ENCODE data around the gene WWC2. TPM values are rescaled to one million over a fixed set of nuclear protein-coding genes. Genes with fewer than 3 reads are reported as not detected.
A peak's percentile ranks its signal among the peaks of the same experiment; 100 is the strongest.

The WWC2 gene
- total and polyA plus RNA-seq, 2 donors (not counting 3 experiments of a cell fraction or from before 2014, with no cell fraction given), result 12.9 to 52.2 TPM

DNA sequence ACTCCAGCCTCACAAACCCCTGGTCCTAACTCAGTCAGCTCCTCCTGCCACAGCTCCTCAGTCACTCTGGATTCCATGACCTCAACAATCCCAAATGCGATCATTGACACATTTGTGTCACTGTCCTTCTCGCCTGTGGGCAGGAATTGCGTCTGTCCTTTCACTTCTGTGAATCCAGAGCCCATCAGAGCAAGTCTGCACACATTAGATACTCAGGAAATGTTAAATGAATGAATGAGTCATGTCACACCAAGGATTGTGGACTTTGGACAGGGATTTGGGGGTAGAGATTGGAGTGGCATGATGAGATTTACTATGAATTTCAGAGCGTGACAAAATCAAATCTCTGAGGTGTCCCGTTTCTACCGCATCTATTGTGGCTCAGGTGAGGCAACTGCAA lies 234.9 kb downstream of the WWC2 start:
- no peak overlapping the region for H3K9ac ChIP-seq (replicated peaks; ENCODE audit: extremely low read depth, insufficient read depth, low read length)
- DNase-seq (ENCODE audit: low read depth, low spot score) (peak; percentile 38), FAIRE-seq (peak; percentile 69)
- no peak overlapping the region for H3K4me2 ChIP-seq (ENCODE audit: insufficient read depth, low read length)
- H3K36me3 ChIP-seq (ENCODE audit: control insufficient read depth in 2 of 2, extremely low read depth in 1 of 2, insufficient read depth in 2 of 2, low read length in 2 of 2), result no peaks in the 10 kb centered on the region
- dilution Hi-C loops (cut with MboI; ENCODE audit: extremely low pct_ligation_motif_present, low sequenced_read_pairs) (no loop called here), intact Hi-C loops (cut with micrococcal nuclease) (loop anchor here (2.0 kb wide), 1 partner anchor 111 kb away; the partner anchor contains the start of gene CDKN2AIP)
- TF ChIP-seq EZH2 (IDR thresholded peaks at IDR 0.05; ENCODE audit: borderline replicate concordance, low read depth, low read length, severe bottlenecking) (no peak), FOS (IDR thresholded peaks at IDR 0.05; ENCODE audit: borderline replicate concordance, insufficient read depth, low read length) (peak; percentile 72), JUN (IDR thresholded peaks at IDR 0.05; ENCODE audit: borderline replicate concordance, insufficient read depth, insufficient read length, low read depth) (peak; percentile 52), POLR2A (IDR thresholded peaks at IDR 0.05; ENCODE audit: low read depth, low read length) (no peak), GATA2 (IDR thresholded peaks at IDR 0.05; ENCODE audit: insufficient read depth, insufficient read length, low read depth, low read length) (no peak), MYC (IDR thresholded peaks at IDR 0.05; ENCODE audit: low read depth, low read length) (no peak), POLR2AphosphoS5 (IDR thresholded peaks at IDR 0.05; ENCODE audit: insufficient read depth, low read depth, low read length) (no peak)
- TF ChIP-seq, protein P1, sequence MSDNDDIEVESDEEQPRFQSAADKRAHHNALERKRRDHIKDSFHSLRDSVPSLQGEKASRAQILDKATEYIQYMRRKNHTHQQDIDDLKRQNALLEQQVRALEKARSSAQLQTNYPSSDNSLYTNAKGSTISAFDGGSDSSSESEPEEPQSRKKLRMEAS (IDR thresholded peaks at IDR 0.05; ENCODE audit: insufficient read depth, insufficient read length), result no peak
- TF ChIP-seq, protein P2, sequence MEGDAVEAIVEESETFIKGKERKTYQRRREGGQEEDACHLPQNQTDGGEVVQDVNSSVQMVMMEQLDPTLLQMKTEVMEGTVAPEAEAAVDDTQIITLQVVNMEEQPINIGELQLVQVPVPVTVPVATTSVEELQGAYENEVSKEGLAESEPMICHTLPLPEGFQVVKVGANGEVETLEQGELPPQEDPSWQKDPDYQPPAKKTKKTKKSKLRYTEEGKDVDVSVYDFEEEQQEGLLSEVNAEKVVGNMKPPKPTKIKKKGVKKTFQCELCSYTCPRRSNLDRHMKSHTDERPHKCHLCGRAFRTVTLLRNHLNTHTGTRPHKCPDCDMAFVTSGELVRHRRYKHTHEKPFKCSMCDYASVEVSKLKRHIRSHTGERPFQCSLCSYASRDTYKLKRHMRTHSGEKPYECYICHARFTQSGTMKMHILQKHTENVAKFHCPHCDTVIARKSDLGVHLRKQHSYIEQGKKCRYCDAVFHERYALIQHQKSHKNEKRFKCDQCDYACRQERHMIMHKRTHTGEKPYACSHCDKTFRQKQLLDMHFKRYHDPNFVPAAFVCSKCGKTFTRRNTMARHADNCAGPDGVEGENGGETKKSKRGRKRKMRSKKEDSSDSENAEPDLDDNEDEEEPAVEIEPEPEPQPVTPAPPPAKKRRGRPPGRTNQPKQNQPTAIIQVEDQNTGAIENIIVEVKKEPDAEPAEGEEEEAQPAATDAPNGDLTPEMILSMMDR (IDR thresholded peaks at IDR 0.05; ENCODE audit: extremely low read depth in 1 of 2, insufficient read depth in 1 of 2, low read depth in 1 of 2, low read length in 2 of 2), result no peak
- H2AFZ ChIP-seq (ENCODE audit: low read depth, low read length), result peak overlapping the region; percentile 45
- no peaks in the 10 kb centered on the region for H3K79me2 ChIP-seq (ENCODE audit: control insufficient read depth, insufficient read depth, low read length)
- H4K20me1 ChIP-seq (replicated peaks; ENCODE audit: control insufficient read depth, extremely low read depth, insufficient read depth, low read length), result no peaks in the 10 kb centered on the region
- H3K9me1 ChIP-seq (replicated peaks; ENCODE audit: control insufficient read depth, extremely low read depth, insufficient read depth, low read length), result no peaks in the 10 kb centered on the region
- peaks cover 27% of the 10 kb centered on the region for H3K4me1 ChIP-seq (ENCODE audit: control insufficient read depth, extremely low read depth, insufficient read depth, low read length)
- no peak overlapping the region for H3K4me3 ChIP-seq (replicated peaks in 1 of 3; ENCODE audit: insufficient read depth in 1 of 3, low read depth in 1 of 3, low read length in 3 of 3)
- no TSS peak for BruUV-seq (replicated peaks)
- H3K27me3 ChIP-seq (ENCODE audit: control insufficient read depth in 2 of 2, insufficient read depth in 2 of 2, low read length in 2 of 2), result no peaks in the 10 kb centered on the region
- peak overlapping the region; percentile 15 for H3K27ac ChIP-seq (ENCODE audit: insufficient read depth, low read depth, low read length)
- H3K9me3 ChIP-seq (replicated peaks; ENCODE audit: control insufficient read depth, insufficient read depth, low read length), result no peaks in the 10 kb centered on the region
- ChIA-PET POLR2A (no interaction called here), CTCF (no interaction called here)

Measured in endothelial cell of umbilical vein (primary cell).